ENCODE measurements around the gene LRRC45. TPM values are rescaled to one million over a fixed set of nuclear protein-coding genes. Genes with fewer than 3 reads are reported as not detected.

The LRRC45 gene
- total RNA-seq, 1 donor from 2014 or later: 17.3 TPM

DNA sequence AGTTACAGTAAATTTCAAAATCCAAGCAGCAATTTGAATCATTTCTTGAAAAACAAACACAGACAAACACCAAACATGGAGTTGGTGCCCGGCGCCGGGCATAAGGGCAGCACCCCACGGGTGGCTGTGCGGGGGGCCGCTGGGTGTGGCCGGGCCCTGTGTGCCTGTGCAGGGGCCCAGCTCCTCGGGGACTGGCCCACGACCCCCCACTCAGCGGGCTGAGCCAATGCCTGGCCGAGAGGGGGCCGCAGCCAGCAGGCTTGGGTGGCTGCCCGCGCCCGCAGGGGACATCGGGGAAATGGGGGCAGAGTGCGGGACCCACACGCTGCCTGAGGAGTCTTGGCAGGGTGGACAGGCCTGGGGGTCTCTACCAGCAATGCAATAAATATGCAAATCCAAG lies 55.3 kb downstream of the LRRC45 start:
- H3K27ac ChIP-seq: no peak overlapping the region
- no peaks in the 10 kb centered on the region for H3K4me1 ChIP-seq
- H3K27me3 ChIP-seq (ENCODE audit: low read depth): no peaks in the 10 kb centered on the region
- ATAC-seq (no peak), DNase-seq (no peak)
- no peak for TF ChIP-seq CTCF (IDR thresholded peaks at IDR 0.05)
- intact Hi-C loops (cut with DNase I): no loop called here
- peaks cover 50% of the 10 kb centered on the region for H3K36me3 ChIP-seq
- no peaks in the 10 kb centered on the region for H3K9me3 ChIP-seq
- H3K4me3 ChIP-seq: no peak overlapping the region

- no peak for ATAC-seq
- Histone ChIP-seq H3K4me3 (no peak overlapping the region), H3K27me3 (ENCODE audit: low read depth) (no peaks in the 10 kb centered on the region), H3K9me3 (no peaks in the 10 kb centered on the region), H3K4me1 (no peaks in the 10 kb centered on the region), H3K27ac (no peak overlapping the region), H3K36me3 (peaks cover 57% of the 10 kb centered on the region)
- TF ChIP-seq CTCF (IDR thresholded peaks at IDR 0.05): no peak
- intact Hi-C loops (cut with DNase I): no loop called here
- DNase-seq: no peak
Observed at GRCh38 chr17:82079001-82079677, 56.0 kb downstream of the LRRC45 start.

- intact Hi-C loops (cut with DNase I): no loop called here
- H3K27ac ChIP-seq: no peak overlapping the region
- no peak for TF ChIP-seq CTCF (IDR thresholded peaks at IDR 0.05)
- H3K9me3 ChIP-seq: no peaks in the 10 kb centered on the region
- ATAC-seq: no peak
- no peaks in the 10 kb centered on the region for H3K4me1 ChIP-seq
- no peaks in the 10 kb centered on the region for H3K27me3 ChIP-seq (ENCODE audit: low read depth)
- peaks cover 68% of the 10 kb centered on the region for H3K36me3 ChIP-seq
- DNase-seq: no peak
- no peak overlapping the region for H3K4me3 ChIP-seq
Observed at GRCh38 chr17:82080048-82080788, 57.1 kb downstream of the LRRC45 start.

Other genes starting within 250 kb of the LRRC45 start
- not detected for gene GCGR, start 219.2 kb upstream of the LRRC45 start, total RNA-seq
- gene MCRIP1, start 190.0 kb upstream of the LRRC45 start, total RNA-seq: 69.2 TPM
- gene PPP1R27, start 188.3 kb upstream of the LRRC45 start, total RNA-seq: not detected
- gene P4HB, start 162.8 kb upstream of the LRRC45 start, total RNA-seq: 432 TPM
- gene ARHGDIA, start 152.0 kb upstream of the LRRC45 start, total RNA-seq: 331 TPM
- 42.7 TPM for gene ALYREF, start 131.7 kb upstream of the LRRC45 start, total RNA-seq
- 81.9 TPM for gene ANAPC11, start 131.6 kb upstream of the LRRC45 start, total RNA-seq
- gene NPB, start 121.1 kb upstream of the LRRC45 start, total RNA-seq: 0.71 TPM
- 39.7 TPM for gene PCYT2, start 111.9 kb upstream of the LRRC45 start, total RNA-seq
- gene SIRT7, start 105.1 kb upstream of the LRRC45 start, total RNA-seq: 32.8 TPM
- 30.7 TPM for gene MAFG, start 95.6 kb upstream of the LRRC45 start, total RNA-seq
- 23.0 TPM for gene PYCR1, start 86.0 kb upstream of the LRRC45 start, total RNA-seq
- gene MYADML2, start 76.1 kb upstream of the LRRC45 start, total RNA-seq: not detected
- gene NOTUM, start 62.1 kb upstream of the LRRC45 start, total RNA-seq: 4.4 TPM
- gene ASPSCR1, start 45.7 kb upstream of the LRRC45 start, total RNA-seq: 45.3 TPM
- gene CENPX, start 427 bp upstream of the LRRC45 start, total RNA-seq: 43.8 TPM
- gene RAC3, start 8.4 kb downstream of the LRRC45 start, total RNA-seq: 2.8 TPM
- 133 TPM for gene DCXR, start 14.4 kb downstream of the LRRC45 start, total RNA-seq
- 35.1 TPM for gene RFNG, start 28.5 kb downstream of the LRRC45 start, total RNA-seq
- gene GPS1, start 28.6 kb downstream of the LRRC45 start, total RNA-seq: 71.5 TPM
- gene DUS1L, start 42.5 kb downstream of the LRRC45 start, total RNA-seq: 85.1 TPM
- 302 TPM for gene FASN, start 74.9 kb downstream of the LRRC45 start, total RNA-seq
- 63.4 TPM for gene CCDC57, start 189.5 kb downstream of the LRRC45 start, total RNA-seq
- 81.9 TPM for gene SLC16A3, start 205.7 kb downstream of the LRRC45 start, total RNA-seq